Measurements from ENCODE around the gene SHMT1.
"Not testable (repeated sequence)": the region's sequence is repeated elsewhere in the genome, so short reads cannot be mapped to it uniquely, and the experiment has no call there.

Gene SHMT1

DNA sequence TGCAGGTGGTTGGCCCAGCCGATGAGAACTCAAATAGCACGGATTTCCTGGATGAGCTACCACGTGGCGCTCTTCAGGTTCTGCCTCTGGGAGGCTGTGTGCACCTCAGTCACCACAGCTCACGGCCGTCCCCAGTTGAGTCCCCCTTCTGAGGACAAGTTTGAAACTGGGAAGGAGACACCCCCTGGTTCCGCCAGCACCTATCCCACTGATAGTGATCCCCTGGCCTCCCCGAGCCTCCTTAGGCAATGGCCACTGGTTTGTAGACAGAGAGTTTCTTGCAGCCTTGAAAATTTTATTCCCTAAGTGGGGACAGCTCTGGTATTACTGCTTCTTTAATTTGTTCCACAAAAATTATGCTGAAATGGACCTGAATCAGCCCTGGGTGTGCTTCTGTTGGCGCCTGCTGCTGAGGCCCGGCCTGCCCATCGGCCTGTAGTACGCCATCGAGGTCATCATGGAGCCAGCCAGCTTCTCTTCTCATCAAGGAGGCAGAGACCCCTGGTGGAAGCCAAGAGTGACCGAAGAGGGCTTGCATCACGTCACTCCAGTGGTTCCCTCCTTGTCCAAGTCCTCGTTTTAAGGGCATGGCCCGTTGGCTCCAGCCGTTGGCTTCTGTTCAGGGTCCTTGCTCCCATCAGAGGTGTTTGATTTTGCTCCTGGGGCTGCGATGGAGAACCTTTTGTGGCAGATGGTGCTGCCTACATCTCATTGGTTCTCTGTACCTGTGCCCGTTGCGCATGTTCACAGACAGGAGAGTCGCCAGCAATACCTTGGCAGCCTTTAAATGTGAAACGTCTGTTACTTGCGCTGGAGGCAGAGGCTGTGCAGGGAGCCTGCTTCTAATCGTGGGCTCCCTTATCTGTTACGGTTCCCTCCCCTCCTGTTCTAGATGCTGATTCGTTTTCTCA, 39.0 kb downstream of the SHMT1 start:
- DNase-seq = no peak

GRCh38 chr17:18323507-18324139, 39.7 kb downstream of the SHMT1 start:
- DNase-seq = no peak

- no peak for DNase-seq
These were observed 40.3 kb downstream of the SHMT1 start for GRCh38 chr17:18323007-18323406.

- no peak for DNase-seq
These were observed 40.8 kb downstream of the SHMT1 start for GRCh38 chr17:18322522-18322921.

DNA sequence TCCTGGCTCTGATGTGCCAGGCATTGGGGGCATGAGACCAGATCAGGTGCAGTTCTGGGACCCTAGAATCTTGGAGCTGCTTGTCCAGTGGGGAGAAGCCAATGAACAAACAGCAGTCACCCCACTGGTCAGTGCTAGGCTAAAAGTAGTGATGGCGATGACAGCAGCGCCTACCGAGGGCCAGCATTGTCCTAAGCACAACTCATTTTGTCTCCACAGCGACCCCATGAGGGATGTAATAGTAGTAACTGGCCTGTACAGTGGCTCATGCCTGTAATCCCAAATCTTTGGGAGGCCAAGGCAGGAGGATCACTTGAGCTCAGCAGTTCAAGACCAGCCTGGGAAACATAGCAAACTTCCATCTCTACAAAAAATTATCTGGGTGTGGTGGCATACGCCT, 42.0 kb downstream of the SHMT1 start:
- DNase-seq = no peak

DNA sequence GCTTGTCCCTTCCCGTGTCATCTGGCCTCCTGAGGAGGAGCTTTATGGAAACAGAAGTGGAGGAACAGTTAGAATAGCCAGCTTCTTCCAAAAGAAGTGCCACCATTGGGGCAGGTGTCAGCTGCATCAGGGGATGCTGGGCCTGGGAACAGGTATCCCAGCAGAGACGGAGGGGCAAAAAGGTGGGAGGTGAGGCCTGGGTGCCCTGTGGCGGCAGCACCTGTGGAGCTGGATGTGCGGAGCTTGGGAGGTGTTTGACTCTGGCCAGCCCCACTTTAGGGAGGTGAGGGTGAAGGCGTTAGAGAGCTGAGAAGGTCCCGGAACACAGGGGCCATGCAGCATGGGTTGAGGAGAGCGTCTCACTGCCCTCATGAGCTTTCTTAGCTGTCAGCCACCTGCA, 43.0 kb downstream of the SHMT1 start:
- no peak for DNase-seq

DNA sequence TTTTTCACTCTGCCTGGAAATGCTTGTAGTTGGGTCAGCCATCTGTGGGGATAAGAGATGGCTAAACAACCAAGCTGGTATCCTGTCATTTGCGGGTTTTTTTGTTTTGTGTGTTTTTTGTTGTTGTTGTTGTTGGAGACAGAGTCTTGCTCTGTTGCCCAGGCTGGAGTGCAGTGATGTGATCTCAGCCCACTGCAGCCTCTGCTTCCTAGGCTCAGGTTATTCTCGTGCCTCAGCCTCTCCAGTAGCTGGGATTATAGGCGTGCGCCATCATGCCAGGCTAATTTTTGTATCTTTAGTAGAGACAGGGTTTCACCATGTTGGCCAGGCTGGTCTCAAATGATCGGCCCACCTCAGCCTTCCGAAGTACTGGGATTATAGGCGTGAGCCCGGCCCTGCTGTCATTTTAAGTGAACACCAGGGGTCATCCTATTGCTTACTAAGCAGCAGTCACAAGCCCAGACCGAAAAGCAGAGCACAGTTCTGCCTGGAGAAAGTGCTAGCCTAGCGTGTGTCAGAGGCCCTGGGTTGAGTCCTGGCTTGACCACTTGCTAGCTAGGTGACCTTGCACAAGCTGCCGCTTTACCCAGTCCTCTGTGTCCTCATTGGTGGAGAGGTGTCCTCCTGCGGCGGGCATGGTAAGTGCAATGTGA, 43.6 kb downstream of the SHMT1 start:
- DNase-seq = peak; percentile 6

- no peak for DNase-seq
These were observed 44.4 kb downstream of the SHMT1 start for GRCh38 chr17:18318771-18319450.

GRCh38 chr17:18318117-18318516, 45.2 kb downstream of the SHMT1 start:
- no peak for DNase-seq

DNA sequence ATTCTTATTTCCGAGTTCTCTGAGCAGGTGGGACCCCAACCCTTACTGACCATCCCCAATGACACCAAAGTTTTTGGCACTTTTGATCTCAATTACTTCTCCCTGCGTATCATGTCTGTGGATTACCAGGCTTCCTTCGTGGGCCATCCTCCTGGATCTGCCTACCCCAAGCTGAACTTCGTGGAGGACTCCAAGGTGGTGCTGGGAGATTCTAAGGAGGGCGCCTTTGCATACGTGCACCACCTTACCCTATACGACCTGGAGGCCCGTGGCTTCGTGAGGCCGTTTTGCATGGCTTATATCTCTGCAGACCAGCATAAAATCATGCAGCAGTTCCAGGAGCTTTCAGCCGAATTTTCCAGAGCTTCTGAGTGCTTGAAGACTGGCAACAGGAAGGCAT, 47.4 kb downstream of the SHMT1 start:
- no peak for DNase-seq

DNA sequence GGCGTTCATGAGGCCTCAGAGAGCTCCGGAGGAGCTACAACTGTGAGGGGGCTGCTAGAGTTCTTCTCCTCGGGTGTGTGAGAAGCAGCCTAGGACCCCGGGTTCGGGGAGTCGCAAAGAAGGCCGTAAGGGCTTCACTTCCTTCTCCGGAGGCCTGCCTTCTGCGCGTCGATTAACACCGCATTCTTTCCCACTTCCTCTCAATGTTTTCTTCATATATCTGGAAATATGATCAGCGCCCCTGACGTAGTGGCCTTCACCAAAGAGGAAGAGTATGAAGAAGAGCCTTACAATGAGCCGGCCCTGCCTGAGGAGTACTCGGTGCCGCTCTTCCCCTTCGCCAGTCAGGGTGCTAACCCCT, 47.8 kb downstream of the SHMT1 start:
- no peak for DNase-seq

DNA sequence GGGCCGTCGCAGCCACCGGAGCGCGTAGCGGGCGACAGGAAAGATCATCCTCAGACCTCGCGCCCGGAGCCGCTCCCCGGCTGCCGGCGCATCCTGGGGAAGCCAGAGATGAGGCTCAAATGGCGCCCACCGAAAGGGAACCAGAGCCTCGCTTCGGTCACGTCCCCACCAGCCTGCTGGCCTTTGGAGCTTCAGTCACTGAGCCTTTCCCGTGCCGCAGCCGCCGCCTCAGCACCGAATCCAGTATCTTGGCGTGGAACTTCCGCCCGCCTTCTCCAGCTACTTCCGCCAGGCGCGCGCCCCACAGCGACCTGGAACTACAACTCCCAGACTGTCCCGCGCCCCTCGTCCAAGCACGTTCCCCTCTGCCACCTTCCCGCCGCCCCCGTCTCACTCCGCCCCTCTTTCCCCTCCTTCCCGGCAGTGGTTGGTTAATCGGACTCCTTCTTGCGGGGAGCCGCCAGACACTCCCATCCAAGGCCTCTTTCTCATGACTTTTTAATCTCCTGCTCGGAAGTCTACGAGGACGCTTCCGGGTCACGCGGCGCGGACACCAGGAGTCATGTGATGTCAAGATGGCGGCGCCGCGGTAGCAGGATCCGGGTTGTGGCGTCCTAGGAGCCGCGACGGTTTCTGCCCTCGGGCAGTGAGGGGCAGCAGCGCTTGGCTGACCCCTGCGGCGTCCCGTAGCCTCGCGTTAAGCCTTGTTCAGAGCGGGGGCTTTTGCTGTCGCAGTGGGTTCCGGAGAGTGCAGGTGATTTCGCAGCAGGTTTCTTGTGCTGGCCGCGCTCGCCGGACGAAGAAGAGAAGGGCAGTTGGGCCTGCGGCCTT, 48.4 kb downstream of the SHMT1 start, which contains the start of the genes SMCR8 and TOP3A:
TSS of gene SMCR8 (plus strand) at position 563 of the 831 bp plus-strand sequence. CDS start 497 bp downstream, outside the sequence.
TSS of gene TOP3A (minus strand) at position 264 of the 831 bp plus-strand sequence. CDS start at position 48, 216 bp downstream.
- peak; percentile 96 for DNase-seq

DNA sequence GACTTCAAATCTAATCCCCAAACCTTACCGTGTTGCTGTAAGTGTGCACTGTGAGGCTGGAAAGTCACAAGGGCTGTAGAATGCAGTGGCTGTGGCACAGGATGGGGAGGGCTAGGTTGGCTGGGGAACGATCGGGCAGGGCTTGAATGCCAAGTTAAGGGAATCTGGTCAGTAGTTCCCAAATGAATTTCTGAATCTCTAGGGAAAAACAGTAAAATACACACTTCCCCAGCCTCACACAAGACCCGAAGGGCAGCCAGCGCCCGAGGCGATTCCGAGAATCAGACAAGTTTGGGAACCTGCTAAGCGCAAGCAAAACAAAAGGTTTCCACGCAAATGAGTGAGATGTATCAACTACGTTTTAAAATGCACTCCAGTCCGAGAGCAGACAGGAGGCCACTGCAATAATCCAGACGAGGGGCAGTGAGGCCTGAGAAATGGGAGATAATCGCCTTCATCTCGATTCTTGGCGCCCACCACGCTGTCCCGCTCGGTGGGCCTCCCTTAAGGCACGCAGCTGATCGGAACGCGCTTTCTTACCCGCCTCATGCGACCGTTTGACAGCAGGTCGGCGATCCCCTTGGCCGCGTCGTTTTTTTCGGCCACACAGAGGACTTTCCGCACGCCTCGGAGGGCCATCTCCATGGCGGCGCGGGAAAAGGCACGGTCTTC, 49.2 kb downstream of the SHMT1 start:
- no peak for DNase-seq

GRCh38 chr17:18309202-18309601, 54.1 kb downstream of the SHMT1 start:
- no peak for DNase-seq

DNA sequence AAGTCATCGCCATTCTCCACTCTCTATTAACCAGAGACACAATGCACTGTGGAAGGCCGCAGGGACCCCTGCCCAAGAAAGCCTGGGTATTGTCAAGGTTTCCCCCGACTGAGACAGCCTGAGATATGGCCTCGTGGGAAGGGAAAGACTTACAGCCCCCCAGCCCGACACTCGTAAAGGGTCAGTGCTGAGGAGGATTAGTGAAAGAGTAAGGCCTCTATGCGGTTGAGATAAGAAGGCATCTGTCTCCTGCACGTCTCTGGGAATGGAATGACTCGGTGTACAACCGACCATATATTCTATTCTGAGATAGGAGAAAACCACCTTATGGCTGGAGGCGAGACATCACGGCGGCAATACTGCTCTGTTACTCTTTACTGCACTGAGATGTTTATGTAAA, 60.1 kb downstream of the SHMT1 start:
- DNase-seq = not testable (repeated sequence)

DNA sequence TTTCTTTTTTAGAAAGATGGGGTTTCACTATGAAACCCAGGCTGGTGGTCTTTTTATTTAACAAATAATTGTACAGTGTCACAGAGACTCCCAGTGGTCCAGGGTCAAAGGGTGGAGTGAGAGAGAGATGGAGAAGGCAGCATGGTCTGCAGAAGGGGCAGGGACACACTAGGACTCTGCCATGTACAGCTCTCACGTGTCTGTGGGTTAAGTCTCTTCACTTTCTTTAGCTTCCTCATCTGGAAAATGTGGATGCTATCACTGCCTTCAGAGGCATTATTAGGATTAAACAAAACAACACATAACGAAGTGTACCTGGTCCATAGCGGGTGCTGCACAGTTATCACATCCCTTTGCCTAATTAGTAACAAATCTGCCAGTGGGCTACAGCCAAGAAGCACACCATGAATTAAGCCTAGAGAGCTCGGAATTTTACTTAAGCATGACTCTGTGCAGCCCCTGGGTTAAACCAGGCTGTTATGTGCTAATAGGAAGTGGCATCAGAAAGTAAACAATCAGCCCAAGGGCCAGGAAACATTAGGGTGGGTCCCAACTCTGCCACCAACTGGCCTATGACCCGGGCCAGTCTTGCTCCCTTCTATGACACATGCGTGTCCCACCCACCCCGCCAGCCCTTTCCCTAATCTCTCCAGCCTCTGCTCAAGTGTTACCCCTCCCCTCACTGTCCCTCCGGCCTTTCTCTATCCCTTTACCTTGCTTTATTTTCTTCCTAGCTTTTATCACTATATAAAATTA, 62.4 kb downstream of the SHMT1 start:
- no peak for DNase-seq

DNA sequence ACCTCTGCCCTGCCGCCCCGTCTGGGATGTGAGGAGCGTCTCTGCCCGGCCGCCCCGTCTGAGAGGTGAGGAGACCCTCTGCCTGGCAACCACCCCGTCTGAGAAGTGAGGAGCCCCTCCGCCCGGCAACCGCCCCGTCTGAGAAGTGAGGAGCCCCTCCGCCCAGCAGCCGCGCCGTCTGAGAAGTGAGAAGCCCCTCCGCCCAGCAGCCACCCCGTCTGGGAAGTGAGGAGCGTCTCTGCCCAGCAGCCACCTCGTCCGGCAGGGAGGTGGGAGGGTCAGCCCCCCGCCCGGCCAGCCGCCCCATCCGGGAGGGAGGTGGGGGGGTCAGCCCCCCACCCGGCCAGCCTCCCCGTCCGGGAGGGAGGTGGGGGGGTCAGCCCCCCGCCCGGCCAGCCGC, 65.3 kb downstream of the SHMT1 start:
- not testable (repeated sequence) for DNase-seq

- no peak for DNase-seq
These were observed 71.4 kb downstream of the SHMT1 start for GRCh38 chr17:18291718-18292540.

- no peak for DNase-seq
These were observed 78.1 kb downstream of the SHMT1 start for GRCh38 chr17:18285296-18285695.

- DNase-seq = no peak
These were observed 81.6 kb downstream of the SHMT1 start for GRCh38 chr17:18281788-18282187.

Data from NCI-H2227 treated with DMSO at 0.1 percent for 48 hours (cell line).